ENCODE measurements around the gene RXRA.

RXRA gene

GRCh38 chr9:134323741-134324358 is 2.4 kb upstream of the RXRA start:
- Histone ChIP-seq H3K27me3 (ENCODE audit: insufficient read depth, low read depth, severe bottlenecking) (no peaks in the 10 kb centered on the region), H3K9me3 (ENCODE audit: severe bottlenecking) (no peaks in the 10 kb centered on the region), H3K4me3 (ENCODE audit: low read depth, low read length) (no peak overlapping the region), H3K36me3 (no peaks in the 10 kb centered on the region; the same call in 1 of the 2 replicates), H3K27ac (peak overlapping the region; percentile 24)
- peak; percentile 77 for DNase-seq
- no peak for TF ChIP-seq CTCF (IDR thresholded peaks at IDR 0.05; ENCODE audit: low read depth, low read length)

- H3K4me3 ChIP-seq (ENCODE audit: low read depth, low read length), result no peak overlapping the region
- H3K27ac ChIP-seq, result peak overlapping the region; percentile 24
- H3K36me3 ChIP-seq, result no peaks in the 10 kb centered on the region; the same call in 1 of the 2 replicates
- no peak for DNase-seq
- TF ChIP-seq CTCF (IDR thresholded peaks at IDR 0.05; ENCODE audit: low read depth, low read length), result no peak
- H3K27me3 ChIP-seq (ENCODE audit: insufficient read depth, low read depth, severe bottlenecking), result no peaks in the 10 kb centered on the region
- H3K9me3 ChIP-seq (ENCODE audit: severe bottlenecking), result no peaks in the 10 kb centered on the region
Measured at GRCh38 chr9:134324359-134325095, 1.7 kb upstream of the RXRA start.

GRCh38 chr9:134325096-134325812 is 1.0 kb upstream of the RXRA start:
- Histone ChIP-seq H3K27ac (peak overlapping the region; percentile 85), H3K4me3 (ENCODE audit: low read depth, low read length) (peak overlapping the region; percentile 38), H3K27me3 (ENCODE audit: insufficient read depth, low read depth, severe bottlenecking) (no peaks in the 10 kb centered on the region), H3K36me3 (no peaks in the 10 kb centered on the region; the same call in 1 of the 2 replicates), H3K9me3 (ENCODE audit: severe bottlenecking) (no peaks in the 10 kb centered on the region)
- DNase-seq, result no peak
- no peak for TF ChIP-seq CTCF (IDR thresholded peaks at IDR 0.05; ENCODE audit: low read depth, low read length)

- H3K9me3 ChIP-seq (ENCODE audit: severe bottlenecking), result no peaks in the 10 kb centered on the region
- H3K36me3 ChIP-seq, result no peaks in the 10 kb centered on the region; the same call in 1 of the 2 replicates
- peak overlapping the region; percentile 89 for H3K27ac ChIP-seq
- peak overlapping the region; percentile 82 for H3K4me3 ChIP-seq (ENCODE audit: low read depth, low read length)
- no peak for TF ChIP-seq CTCF (IDR thresholded peaks at IDR 0.05; ENCODE audit: low read depth, low read length)
- no peak for DNase-seq
- no peaks in the 10 kb centered on the region for H3K27me3 ChIP-seq (ENCODE audit: insufficient read depth, low read depth, severe bottlenecking)
Measured at GRCh38 chr9:134326724-134327601, 708 bp downstream of the RXRA start.

- no peak for DNase-seq
Measured at GRCh38 chr9:134327671-134328231, 1.5 kb downstream of the RXRA start.

More at GRCh38 chr9:134327671-134328231, 1.5 kb downstream of the RXRA start:
- TF ChIP-seq CTCF (IDR thresholded peaks at IDR 0.05; ENCODE audit: low read depth, low read length), result no peak
- Histone ChIP-seq H3K27me3 (ENCODE audit: insufficient read depth, low read depth, severe bottlenecking) (no peaks in the 10 kb centered on the region), H3K9me3 (ENCODE audit: severe bottlenecking) (no peaks in the 10 kb centered on the region), H3K36me3 (no peaks in the 10 kb centered on the region; the same call in 1 of the 2 replicates), H3K4me3 (ENCODE audit: low read depth, low read length) (peak overlapping the region; percentile 82), H3K27ac (peak overlapping the region; percentile 89)

Data from WERI-Rb-1 (cell line).